Cardiac fibroblast (primary cell): ENCODE results near the gene KRTAP10-4.

ENCODE experiments used
- DNase-seq, 2 donors: peaks; one replicate each; pipeline versions ENCODE4 v3.0.0 to v3.0.0-alpha.2; 2010; ENCODE audit warnings: low read depth in 2 of 2
- H3K4me3 ChIP-seq, 2 donors: replicated peaks in 1 of 2; 1 replicate in 1 of 2; 2 replicates in 1 of 2; pipeline ENCODE4 v1.5.1; 2011; ENCODE audit warnings: low read depth in 2 of 2, low read length in 2 of 2, mild to moderate bottlenecking in 2 of 2, moderate library complexity in 1 of 2
- TF ChIP-seq, protein P1 (sequence below): IDR thresholded peaks from one replicate; pipeline ENCODE4 v1.5.1; 2011; ENCODE audit warnings: low read depth, mild to moderate bottlenecking, low read length, inconsistent platforms

KRTAP10-4 gene

DNA sequence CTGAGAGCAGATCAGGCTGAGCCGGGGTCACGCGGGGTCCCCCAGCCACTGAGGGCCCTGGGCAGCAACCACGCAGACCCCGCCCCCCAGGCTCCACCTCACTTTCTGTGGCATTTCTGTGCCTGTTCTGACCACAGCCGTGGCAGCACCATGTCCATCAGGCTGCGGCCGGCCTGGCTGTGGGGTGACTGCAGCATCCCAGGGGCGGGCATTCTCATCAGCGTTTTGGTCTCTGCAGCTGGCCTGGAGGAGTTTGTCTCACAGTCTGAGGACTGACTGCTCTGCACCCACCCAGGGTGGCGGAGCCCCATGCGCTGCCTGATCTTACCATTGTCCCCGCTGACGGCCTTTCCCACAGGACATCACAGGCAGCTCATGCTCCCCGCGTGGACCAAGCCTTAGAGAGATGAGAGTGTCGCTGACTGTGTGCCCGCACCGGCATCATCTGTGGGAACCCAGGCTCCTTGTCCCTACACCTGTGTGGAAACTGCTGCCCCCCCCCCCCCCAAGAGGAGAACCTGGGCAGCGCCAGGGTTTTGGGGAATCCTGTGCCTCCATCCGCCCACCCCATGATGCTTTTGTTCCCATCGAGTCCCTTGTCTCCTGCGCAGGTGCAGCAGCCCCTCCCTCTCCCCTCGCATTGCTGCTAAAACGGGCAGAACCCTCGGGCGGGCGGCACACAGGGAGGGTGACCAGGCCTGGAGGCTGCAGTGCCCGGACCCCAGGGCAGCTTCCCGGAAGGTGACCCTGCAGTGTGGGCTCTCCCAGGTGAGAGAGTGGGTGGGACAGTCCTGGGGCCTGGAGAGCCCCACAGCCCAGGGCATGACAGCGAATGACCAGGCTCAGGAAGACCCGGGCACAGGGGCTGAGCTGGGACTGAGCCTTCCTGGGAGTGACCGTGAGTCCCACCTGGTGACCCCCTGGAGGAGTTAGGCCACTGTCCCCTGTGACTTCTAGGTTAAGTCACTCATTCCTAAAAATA is 35.3 kb upstream of the KRTAP10-4 start:
- H3K4me3 ChIP-seq: no peak overlapping the region
- TF ChIP-seq, protein P1, sequence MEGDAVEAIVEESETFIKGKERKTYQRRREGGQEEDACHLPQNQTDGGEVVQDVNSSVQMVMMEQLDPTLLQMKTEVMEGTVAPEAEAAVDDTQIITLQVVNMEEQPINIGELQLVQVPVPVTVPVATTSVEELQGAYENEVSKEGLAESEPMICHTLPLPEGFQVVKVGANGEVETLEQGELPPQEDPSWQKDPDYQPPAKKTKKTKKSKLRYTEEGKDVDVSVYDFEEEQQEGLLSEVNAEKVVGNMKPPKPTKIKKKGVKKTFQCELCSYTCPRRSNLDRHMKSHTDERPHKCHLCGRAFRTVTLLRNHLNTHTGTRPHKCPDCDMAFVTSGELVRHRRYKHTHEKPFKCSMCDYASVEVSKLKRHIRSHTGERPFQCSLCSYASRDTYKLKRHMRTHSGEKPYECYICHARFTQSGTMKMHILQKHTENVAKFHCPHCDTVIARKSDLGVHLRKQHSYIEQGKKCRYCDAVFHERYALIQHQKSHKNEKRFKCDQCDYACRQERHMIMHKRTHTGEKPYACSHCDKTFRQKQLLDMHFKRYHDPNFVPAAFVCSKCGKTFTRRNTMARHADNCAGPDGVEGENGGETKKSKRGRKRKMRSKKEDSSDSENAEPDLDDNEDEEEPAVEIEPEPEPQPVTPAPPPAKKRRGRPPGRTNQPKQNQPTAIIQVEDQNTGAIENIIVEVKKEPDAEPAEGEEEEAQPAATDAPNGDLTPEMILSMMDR: no peak
- no peak for DNase-seq

DNA sequence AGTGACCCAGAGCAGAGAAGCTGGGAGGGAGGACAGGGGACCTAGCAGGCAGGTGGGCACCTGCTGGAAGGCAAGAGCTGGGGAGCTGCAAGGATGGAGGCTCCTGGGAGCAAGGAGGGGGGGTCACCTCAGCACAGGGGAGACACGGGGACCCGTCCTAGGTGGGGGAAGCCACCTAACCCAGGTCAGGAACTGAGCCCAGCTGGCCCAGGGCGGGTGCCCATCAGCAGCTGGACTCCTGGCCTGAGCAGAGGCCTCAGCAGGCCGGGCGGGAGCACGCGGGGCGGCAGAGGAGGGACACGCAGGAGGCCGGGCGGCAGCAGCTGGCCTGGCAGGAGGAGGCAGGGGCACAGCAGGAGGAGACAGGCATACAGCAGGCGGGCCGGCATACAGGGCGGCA is 34.5 kb upstream of the KRTAP10-4 start:
- H3K4me3 ChIP-seq: no peak overlapping the region
- DNase-seq: no peak
- TF ChIP-seq, protein P1: no peak

DNA sequence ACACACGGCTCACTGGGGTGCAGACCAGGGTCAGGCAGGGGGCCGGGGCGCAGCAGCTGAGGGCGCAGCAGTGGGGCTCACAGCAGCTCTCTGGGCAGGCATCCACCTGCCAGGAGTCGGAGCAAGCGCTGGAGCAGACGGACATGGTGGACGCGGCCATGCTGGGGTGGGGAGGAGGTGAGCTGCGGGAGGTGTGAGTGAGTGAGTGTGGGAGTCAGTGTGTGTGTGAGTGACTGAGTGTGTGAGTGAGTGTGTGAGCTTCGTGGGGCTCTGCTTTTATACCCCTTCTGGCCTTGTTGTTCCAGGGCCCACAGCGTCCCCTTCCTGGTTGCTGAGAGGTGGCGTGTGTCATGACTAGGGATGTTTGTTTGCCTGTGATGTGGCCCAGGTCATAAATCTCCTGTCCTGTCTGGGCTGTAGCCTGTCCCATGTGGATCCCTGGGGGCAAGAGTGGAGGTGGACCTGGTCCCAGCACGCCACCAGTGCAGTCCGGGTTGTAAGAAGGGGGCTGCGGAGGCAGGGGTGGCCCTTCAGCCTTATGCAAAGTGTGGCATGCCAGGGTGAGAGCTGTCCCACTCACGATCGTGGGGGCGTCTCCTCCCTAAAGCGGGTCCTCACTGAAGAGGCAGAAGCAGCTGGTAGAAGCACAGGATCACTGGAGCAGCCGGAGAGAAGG is 33.4 kb upstream of the KRTAP10-4 start, which contains the start of gene KRTAP10-1:
KRTAP10-1 (minus strand) TSS at position 205 of the 676 bp plus-strand sequence; CDS start at position 160, 45 bp downstream.
- DNase-seq: no peak
- H3K4me3 ChIP-seq: no peak within 1 kb of the TSS

DNA sequence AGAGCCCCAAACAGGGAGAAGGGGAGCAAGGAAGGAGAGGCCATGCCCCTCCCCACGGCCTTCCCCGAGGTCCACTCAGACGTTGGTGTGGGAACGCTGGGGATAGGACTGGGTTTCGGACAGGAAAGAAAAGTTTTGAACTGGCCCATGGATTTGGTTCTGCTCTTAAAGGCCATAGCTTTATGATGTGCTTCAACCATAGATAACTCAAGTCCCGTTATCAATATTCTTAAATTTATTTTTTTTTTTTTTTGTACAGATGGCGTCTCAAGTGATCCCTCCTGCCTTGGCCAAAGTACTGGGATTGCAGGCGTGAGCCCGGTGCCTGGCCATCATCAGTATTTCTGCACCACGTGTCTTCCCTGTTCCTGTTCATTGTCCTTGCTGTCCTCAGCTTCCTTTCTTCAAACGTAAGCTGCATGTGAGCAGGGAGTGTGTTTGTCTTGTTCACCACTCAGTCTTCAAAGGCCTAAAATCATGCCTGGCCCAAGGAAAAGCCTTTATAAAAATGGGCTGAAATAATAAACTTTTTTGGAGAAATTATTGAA is 32.7 kb upstream of the KRTAP10-4 start:
- no peak for DNase-seq
- no peak overlapping the region for H3K4me3 ChIP-seq
- TF ChIP-seq, protein P1: no peak

More for the DNA sequence above, 33.4 kb upstream of the KRTAP10-4 start, which contains the start of gene KRTAP10-1:
- TF ChIP-seq, protein P1: no peak

DNA sequence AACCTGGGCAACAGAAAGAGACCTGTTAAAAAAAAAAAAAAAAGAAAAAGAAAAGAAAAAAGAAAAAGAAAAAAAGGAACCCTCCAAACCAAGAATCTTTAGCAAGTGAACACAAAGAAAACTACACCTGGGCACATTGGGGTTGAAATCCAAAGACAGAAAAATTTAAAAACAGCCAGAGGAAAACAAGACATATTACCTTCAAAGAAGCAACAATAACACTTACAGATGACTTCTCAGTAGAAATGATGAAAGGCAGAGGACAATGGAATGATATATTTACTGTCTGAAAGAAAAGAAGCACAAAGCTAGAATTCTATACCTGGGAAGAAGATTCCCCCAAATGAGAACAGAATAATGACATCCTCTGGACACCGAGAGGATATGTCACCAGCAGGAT is 30.8 kb upstream of the KRTAP10-4 start:
- TF ChIP-seq, protein P1: no peak
- no peak overlapping the region for H3K4me3 ChIP-seq
- no peak for DNase-seq

DNA sequence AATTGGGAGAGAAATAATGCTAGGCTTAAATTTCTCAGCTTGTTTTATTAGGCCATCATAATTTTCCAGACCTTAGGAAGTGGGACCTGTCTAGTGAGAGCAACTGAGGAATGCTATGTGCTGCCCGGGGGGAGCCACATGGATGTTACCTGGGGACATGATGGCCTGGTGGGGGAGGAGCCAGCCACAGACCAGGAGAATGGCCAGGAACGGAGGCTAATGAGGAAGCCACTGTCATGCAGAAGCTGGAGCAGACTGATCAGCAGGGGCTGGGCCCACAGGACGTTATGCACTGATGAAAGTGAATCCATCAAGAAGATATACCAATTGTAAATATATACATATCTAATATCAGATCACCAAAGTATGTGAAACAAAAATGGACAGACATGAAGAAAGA is 29.0 kb upstream of the KRTAP10-4 start:
- TF ChIP-seq, protein P1: no peak
- no peak overlapping the region for H3K4me3 ChIP-seq

More for the DNA sequence above, 29.0 kb upstream of the KRTAP10-4 start:
- no peak for DNase-seq
